Brain microvascular endothelial cell (primary cell): ENCODE results near the gene NOLC1.

ENCODE experiments used
- DNase-seq: peaks from one replicate; pipeline ENCODE4 v3.0.0-alpha.2; 2020
- H3K27ac ChIP-seq: fragments of 250-450 bp; sonication (Bioruptor Pico); 2 replicates; pipeline ENCODE4 v1.5.1; 2020; ENCODE audit warnings: mild to moderate bottlenecking, moderate library complexity
- H3K27me3 ChIP-seq: fragments of 250-450 bp; sonication (Bioruptor Pico); replicated peaks from 2 replicates; pipeline ENCODE4 v1.5.1; 2020; ENCODE audit warnings: mild to moderate bottlenecking
- H3K36me3 ChIP-seq: fragments of 250-450 bp; sonication (Bioruptor Pico); replicated peaks from 2 replicates; pipeline ENCODE4 v1.5.1; 2020; ENCODE audit warnings: mild to moderate bottlenecking
- H3K4me3 ChIP-seq: 2 replicates; pipeline ENCODE4 v1.5.1; 2011; ENCODE audit warnings: low read depth, mild to moderate bottlenecking, control low read depth, low read length, moderate library complexity
- CTCF ChIP-seq: IDR thresholded peaks from 2 replicates; pipeline ENCODE4 v1.5.1; 2011; ENCODE audit warnings: low read depth, mild to moderate bottlenecking, moderate library complexity, low read length, control low read depth, inconsistent platforms; ENCODE audit errors: missing control alignments
- in situ Hi-C: cut with HindIII; loops from 2 replicates; pipeline ENCODE4 v1.10.0; 2017; ENCODE audit warnings: low sequenced_read_pairs, low pct_ligation_motif_present

The NOLC1 gene

DNA sequence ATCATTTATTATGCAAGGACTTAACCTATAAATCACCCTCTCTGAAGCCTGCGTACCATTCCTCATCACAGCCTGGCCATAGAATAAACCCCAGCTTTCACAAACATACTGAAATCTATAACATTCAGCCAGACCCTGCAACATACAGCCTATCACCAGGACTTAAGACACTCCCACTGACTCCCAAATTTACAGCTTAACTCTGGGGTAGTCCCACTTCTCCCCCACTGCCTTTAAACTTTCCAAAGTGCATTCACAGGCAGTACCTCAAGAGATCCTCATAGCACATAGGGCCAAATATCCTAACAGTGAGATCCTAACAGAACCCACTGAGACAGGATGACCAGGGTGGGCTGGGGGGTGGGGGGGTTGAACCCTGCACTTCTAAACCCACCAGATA is 35.5 kb upstream of the NOLC1 start:
- H3K36me3 ChIP-seq = no peaks in the 10 kb centered on the region
- no peak for TF ChIP-seq CTCF
- in situ Hi-C loops = no loop called here
- no peaks in the 10 kb centered on the region for H3K27me3 ChIP-seq
- H3K27ac ChIP-seq = no peak overlapping the region
- no peak for DNase-seq
- H3K4me3 ChIP-seq = no peak overlapping the region

DNA sequence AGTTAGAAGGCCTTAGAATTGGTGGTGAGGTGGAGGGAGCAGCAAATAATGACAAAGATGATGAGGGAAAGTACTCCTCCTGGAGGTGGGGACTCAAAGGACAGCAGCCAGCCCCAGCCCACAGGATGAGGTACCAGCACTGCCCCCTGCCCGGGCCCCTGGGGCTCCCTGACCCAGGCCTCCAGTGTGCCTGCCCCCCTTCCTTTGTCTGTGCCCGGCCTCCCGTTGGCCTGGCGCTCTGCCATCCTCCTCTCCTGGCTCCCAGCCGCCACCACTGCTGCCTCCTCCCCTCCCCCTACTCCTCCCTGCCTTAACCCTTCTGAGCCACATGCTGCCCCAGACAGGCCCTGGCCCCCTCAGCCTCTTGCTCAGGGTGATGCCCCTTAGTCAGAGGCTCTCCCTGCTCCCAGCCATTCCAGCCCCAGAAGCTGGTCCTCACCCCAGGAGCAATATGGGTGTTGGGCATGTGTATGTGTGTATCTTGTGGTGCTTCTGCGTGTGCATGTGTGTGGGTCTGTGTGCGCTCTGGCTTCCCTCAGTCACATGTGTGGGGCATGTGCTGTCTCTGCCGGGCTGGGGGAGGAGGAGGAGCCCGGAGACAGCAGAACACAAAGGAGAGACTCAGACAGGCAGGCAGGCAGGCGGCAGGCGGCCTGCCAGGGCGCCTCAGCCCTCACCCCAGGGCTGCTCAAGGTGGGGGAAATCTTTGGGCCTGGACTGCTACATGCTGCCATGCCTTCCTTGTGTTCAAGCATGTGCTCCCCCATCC is 34.6 kb upstream of the NOLC1 start:
- Histone ChIP-seq H3K4me3 (peak overlapping the region; percentile 15), H3K27me3 (no peaks in the 10 kb centered on the region), H3K27ac (peak overlapping the region; percentile 24), H3K36me3 (no peaks in the 10 kb centered on the region)
- peak; percentile 54 for TF ChIP-seq CTCF
- in situ Hi-C loops = no loop called here
- no peak for DNase-seq

- in situ Hi-C loops = no loop called here
- TF ChIP-seq CTCF = no peak
- Histone ChIP-seq H3K27ac (no peak overlapping the region), H3K4me3 (peak overlapping the region; percentile 83), H3K27me3 (no peaks in the 10 kb centered on the region), H3K36me3 (no peaks in the 10 kb centered on the region)
- no peak for DNase-seq
Observed at GRCh38 chr10:102118867-102119266, 33.3 kb upstream of the NOLC1 start.

DNA sequence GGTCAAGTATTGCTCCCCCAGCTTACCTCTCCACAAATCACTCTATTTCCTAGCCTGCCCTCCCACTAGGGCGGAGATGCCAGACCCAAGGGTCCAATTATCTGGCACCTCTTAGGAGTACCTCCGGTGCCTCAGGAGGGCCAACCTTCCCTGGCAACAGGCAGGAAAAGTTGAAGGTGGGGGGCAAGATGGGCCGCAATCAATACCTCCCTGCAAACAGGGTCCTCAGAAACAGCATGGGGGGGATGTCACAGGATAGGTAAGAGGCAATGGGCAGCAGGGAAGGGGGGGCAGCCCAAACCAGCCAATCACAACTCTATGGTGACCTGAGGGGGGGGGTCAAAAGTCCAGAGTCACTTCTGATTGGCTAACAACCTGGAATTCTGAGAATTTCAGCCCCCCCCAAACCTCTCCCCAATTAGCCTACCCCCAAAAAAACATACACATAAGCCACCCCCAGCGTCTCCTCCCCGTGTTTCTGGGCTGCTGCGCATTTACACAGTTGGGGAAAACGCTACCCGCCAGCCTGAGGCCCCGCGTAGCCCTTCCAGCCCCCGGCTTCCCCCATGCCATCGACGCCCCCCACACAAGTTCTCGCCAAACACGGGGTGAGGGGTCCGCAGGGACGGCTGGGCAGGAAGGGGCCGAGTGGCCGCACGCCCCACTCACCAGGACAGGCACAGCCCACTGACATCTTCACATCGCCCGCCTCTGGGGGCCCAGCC is 32.6 kb upstream of the NOLC1 start:
- Histone ChIP-seq H3K27me3 (no peaks in the 10 kb centered on the region), H3K4me3 (peak overlapping the region; percentile 83), H3K36me3 (no peaks in the 10 kb centered on the region), H3K27ac (peak overlapping the region; percentile 43)
- peak; percentile 48 for DNase-seq
- no peak for TF ChIP-seq CTCF
- in situ Hi-C loops = no loop called here

DNA sequence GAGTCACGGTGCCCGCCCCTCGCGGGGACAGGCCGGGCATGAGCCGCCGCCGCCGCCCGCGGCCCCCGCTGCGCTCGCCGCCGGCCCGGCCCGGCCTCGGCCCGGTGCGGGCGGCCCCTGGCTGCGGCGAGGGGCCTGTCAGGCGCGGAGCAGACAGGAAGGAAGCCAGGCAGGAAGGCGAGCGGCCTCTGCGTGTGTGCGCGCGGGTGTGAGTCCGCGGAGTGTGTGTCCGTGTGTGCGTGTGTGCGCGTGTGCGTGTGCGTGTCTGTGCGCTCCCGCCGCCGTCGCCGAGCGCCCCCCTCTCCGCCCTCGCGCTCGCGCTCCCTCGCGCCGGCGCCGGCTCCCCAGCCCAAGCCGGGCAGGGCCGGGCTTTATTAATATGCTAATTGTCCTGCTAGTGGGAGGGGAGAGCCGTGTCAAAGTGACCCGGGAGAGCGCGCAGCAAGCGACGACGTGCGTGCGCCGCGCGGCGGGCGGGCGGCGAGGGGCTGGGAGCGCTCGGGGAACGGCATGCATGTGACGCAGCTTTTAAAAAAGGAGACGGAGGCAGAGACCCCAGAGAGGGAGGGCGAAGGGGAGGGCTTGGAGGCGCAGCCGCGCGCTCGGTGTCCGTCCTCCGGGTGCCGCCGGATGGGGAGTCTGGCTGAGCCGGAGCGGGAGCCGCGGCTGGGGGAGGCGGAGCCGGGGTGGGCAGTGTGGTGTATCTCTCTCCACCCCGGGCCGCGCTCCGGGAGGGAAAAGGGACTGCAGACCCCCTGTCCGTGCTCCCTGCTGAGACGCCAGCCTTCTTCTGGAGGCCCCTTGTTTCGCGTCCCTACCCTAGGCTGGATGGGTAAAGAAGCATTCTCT is 31.8 kb upstream of the NOLC1 start, which contains the start of gene LDB1:
Gene LDB1 (minus strand): TSS at position 227 of the 849 bp plus-strand sequence. CDS start 258 bp downstream, outside the sequence.
- H3K27me3 ChIP-seq = no peaks in the 10 kb centered on the region
- H3K36me3 ChIP-seq = no peaks in the 10 kb centered on the region
- peak within 1 kb of the TSS; percentile 43 for H3K27ac ChIP-seq
- H3K4me3 ChIP-seq = peak within 1 kb of the TSS; percentile 83
- TF ChIP-seq CTCF = peak; percentile 12
- in situ Hi-C loops = no loop called here
- DNase-seq = peak; percentile 52
